HG03064 (cell line): Measurements from ENCODE around the gene DEXI.

Experiments
- ATAC-seq: cut with Tn5 transposase; IDR thresholded peaks from one replicate; pipeline ENCODE4 v1.9.1; 2021; ENCODE audit warnings: low read depth; ENCODE audit not compliant: unreplicated experiment

The DEXI gene

DNA sequence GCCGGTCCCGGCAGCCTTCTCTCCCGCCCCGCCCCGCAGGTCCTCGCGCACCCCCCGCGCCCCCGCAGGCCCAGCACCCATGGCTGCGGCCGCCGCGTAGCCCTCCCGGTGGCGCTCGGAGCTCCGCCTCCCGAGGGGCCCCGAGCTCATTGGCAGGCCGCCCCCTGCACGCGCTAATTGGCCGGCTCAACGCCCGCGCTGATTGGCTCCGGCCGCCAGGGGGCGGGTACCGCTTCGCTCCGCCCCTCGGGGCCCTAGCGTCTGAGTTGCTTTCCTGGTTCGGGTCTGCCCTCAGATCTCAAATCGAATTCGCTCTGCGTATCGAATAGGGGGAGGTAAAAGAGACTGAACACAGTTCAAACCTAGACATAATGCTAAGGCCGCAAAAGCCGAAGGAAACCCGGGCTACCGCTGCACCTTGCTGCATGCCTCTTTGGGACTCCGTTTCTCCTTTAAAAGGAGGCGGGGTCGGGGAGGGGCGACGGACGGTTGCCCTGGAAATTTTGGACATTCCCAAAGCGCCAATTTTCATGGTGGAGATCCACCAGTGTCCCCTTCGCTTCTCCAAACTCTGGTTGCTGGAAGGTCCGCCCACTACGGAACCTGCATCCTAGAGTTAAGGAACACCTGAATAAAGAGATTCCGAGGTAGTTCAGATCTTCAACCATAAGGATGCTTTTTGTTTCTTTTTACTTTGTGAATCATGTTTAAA is at the start of gene DEXI:
Gene DEXI, minus strand, starts transcription at position 117 of the 712 bp plus-strand sequence. CDS start 463 bp downstream, outside the sequence.
- peak; percentile 50 for ATAC-seq

DNA sequence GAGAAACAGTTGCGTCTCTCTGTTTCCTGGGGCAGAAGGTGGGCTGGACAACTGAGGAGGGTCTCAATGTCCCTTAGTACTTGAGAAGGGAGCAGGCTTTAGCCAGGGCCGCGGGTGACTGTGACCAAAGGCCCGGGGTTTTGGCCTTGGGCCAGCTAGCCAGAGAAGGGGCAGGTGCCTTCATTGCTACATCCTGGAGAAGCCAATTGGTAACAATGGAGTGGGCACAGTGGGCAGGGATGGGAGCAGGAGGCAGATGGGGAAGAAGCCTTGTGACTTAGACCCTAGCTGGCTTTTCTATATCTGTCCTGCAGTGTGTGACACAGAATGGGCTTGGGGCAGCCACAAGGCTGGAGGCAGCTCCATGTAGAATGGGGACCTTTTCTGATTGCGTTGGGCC is 48.1 kb upstream of the DEXI start:
- no peak for ATAC-seq

DNA sequence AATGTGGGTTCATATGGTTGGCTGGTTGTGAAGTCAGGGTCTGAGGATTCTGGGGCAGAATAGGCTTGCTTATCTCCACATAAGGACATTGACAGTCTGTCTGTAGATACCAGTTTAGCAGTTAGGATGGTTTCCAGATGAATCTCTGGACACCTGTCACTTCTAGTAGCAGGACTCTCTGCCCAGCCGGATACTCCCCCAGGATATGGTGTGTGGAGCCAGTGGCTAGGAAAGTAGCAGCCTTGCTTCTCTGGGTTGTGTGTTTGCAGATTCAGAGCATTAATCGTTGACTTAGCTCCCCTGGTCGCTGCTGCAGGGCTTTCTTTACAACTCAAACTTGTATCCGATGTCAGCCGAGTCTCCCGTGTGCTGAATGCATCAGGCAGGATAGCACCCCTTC is 47.3 kb upstream of the DEXI start:
- no peak for ATAC-seq

DNA sequence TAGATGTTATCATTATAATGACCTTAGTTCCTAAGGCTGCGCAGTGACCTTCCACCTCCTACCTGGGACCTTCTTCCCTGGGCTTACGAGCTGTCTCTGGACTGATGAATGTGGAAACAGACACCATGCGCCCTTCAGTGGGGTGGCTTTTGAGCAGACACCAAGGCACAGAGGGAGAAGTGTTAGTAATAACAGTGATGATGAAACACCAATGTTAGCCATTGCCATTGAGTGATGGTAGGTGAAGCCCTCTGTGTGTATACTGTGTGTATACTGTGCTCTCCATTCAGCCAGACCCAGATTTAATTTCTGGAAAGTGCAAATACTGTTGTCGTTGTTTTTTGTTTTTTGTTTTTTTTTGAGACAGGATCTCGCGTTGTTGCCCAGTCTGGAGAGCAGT is 46.6 kb upstream of the DEXI start:
- ATAC-seq: no peak

DNA sequence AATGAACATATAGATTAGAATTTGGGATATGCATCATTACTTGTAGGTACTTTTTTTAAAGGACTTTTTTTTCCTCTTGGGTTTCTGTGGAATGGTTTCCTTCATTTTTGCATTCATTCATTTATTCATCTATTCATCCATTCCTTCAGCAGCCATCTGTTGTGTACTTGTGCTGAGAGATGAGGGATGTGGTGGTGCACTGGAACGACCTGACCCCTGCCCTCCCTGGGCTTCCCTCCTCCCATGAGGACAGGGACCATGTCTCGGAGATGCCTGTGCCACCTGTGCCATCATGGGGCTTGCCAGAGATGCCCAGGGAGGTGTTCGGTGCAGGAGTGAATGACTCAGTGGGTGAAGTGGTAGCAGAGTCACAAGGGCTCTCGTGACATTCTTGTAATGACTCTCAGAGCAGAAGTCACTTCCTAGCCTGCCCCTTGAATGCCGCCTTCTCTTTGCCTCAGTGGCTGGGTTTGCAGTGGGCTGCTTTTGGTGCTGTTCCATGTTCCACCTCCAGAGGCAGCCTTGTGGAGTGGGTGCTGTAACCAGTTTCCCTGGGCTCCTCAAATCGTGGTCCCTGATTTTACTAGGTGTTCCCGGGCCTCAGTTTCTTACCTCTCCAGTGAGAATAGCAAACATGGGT is 46.0 kb upstream of the DEXI start:
- no peak for ATAC-seq

DNA sequence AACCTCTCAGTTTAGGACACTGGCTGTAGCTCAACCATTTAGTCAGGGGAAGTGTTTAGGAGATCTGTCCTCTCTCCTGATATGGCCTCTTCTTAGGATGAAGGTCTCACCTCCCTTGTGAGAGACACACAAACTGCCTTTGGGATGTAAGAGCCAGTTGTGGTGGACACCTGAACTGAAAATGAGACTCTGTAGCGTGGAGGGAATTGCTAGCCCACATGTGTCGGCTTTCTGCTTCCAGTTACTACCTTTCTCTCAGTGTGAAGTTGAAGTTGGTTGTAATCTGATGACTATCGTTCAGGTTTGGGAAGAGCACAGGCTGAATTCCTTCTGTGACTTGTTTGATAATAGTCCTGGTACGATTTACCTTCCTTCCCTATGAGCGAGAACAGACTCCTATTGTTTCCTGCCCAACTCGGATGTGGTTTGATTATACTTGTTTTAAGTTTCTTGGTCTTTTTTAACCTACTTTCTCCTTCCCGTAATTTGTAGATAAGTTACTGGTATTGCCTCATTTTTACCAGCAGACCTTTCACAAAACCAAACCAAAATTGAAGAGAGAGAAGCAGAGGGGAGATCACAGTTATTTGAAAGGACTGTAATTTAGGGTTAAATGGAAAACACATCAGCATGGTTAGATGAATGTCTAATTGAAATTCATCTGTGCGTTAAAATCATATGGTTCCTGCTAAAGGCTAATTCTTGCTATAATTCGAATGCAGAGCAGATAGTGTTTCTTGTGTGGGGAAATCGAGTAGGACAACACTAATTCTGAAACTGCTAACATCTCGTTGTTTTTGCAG is 45.3 kb upstream of the DEXI start:
- ATAC-seq: no peak

DNA sequence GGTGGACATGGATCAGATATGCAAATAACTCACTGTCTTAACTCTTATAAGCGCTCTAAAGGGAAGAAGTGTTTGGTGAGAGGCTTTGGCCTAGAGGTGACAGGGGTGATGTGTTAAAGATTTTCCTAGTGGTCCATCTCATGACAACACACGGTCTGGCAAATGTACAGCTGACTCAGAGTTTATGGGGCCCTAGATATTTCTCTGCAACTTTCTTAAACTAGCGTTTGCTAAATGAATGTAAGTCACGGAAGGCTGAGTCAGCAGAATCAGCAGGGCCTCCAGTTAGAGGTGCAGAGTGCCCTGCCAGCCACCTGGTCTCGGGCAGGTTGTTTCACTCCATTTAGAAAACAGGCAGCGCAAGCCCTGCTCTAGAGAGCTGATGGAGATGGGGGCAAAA is 42.2 kb upstream of the DEXI start:
- no peak for ATAC-seq

DNA sequence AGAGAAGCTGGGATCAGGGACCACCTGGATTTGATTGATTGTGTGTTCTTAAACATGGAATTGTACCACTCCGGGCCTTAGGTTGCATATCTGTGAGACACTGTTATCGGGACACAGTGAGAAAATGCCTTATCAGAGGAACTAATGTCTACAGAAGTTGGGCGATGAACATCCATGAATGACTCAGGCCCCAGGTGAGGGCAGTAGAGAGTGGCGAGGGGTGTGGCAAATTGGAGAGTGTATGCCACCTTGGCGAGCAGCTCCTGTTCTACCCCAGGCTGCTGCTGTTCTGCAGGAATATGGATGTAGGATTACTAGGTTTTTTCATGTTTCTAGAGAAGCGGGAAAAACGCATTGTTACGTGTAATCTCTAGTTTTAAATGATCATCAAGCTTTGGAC is 40.9 kb upstream of the DEXI start:
- ATAC-seq: no peak

DNA sequence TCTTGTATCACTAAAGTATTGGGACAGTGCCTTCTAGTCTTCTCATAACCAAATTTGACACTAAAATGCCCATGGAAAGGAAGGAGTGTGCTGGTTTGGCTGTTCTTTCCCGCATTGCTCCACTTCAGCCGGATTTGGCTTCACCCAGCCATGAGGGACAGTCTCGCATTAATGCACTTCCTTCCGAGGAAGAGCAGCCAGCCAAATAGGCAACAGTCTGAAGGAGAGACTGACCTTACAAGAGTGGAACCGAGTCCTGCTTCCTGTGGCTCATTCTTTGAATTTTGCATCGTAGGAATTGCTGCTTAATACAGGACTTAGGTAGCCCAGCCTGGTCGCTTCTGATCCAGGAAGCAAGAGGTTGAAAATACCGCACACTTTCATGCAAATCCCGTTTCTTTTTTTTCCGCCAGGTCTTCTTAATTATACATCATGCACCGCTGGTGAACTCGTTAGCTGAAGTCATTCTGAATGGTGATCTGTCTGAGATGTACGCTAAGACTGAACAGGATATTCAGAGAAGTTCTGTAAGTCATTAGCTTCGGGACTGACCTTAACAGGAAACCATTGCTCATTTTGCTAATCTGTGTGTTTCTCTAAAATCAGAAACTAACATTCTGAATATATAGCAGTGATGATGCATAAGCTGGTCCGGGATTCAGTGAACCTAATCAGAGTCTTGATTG is 40.3 kb upstream of the DEXI start:
- ATAC-seq: no peak

DNA sequence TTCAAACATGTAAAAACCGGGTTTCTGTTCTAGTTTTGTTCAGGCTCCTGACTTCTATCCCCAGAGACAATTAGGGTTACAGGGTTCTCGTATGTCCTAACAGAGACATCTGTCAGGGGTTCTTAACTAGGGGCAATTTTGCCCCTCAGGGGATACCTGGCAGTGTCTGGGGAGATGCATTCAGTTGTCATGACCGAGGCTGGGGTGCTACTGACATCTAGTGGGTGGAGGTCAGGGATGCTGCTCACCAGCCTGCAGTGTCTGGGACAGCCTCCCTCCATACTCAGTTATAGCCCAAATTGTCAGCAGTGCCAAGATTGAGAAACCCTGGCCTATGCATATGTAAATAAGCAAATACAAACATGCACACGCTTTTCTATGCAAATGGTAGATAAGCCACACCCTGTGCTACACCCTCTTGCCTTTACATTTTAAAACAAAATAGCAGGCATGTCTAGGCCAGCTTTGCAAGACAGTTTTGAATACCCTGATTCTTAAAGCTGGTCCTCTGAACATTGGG is 39.5 kb upstream of the DEXI start:
- ATAC-seq: peak; percentile 50

DNA sequence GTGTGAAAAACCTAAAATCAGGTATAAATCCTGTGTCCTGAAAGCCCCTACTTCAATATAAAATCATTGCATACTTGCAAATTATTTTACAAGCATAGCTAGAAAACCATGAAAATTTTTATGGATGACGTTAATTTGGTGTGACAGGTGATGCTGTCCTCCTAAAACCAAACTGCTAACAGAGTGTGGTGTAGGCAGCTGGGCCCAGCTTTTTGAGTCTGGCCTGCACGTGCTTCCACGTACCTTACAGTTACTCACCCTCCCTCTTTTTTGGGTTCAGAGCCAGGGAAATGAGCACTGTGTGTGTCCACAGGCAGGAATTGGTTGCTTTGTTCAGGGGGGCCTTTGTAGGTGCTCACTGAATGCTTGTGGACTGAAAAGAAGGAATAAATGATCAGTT is 38.5 kb upstream of the DEXI start:
- no peak for ATAC-seq

DNA sequence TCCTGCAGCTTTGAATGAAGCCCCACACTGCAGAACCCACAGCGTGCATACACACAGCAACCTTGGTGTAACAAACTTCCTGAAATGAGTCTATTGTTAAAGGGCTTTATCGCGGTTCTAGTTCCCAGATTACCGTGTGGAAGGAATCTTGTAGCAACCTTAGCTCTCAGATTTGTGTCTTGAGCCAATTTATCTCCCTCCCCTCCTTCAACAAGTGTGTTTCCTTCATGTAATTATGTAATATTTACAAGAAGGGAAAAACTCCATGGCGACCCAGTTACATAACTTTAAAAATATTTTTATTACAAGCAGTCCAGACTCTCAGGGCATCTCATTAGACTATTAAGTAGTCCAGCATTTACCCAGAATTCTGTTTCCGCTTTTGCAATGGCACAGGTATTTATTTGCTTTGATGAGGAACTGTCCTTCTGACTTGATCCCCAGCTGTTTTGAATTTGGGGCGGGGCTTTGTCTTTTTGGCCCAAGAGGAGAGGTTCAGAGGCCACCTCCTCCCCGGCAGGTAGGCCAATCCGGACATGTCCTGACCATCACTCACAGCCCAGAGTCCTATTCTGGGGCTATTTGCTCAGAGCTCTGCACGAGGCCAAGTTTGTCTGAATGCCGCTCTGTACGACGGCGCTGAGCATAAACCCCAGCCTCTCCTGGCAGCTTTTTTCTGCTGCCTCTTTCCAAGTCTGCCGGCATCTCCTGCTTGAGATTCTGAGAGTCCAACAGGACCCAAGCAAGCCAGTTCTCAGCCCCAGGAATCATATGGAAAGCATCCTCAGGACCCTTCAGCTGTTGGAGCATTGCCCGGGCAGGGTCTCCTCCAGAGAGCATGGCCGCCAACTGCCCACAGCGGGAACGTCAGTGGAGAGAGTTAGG is 37.7 kb upstream of the DEXI start:
- no peak for ATAC-seq

DNA sequence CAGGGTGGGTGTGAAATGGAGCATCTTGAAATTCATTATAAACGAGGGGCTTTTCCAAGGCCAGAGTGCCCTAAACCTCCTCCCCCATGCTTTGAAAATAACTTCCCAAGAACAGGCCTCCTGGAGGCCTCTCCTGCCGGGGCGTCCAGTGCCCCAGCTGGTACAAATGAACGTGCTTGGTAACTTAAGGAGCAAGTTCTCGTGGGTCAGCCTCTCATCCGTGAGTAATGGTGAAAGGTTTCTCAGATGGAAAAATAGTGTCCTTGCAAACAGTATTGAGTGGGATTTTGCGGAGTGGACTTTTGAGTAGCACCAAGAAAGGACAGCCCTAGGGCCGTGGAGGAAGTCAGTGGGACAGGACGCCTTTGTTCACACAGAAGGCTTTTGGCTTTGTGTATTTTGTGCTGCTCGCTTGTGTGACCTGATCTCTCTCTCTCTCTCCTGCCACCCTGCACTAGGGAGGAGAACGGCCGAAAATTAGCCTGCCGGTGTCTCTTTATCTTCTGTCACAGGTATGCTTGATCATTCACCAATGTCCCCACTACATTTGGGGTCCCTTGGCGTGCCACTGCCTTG is 36.7 kb upstream of the DEXI start:
- no peak for ATAC-seq

DNA sequence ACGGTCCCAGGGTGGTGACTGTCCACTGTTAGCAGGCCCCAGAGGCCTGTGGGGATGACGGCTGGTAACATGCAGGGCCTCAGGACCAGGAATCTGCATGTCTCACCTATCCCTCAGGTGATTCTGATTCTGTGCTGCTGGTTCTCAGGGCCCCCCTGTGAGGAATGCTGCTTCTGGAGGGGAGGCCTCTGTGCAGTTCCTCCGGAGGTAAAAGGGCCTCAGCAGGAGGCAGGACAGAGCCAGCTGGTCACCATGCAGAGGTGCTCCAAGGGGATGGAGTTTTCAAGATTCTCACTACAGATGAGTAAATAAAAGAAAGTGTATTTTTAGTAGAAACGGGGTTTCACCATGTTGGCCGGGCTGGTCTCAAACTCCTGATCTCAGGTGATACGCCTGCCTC is 35.9 kb upstream of the DEXI start:
- no peak for ATAC-seq

DNA sequence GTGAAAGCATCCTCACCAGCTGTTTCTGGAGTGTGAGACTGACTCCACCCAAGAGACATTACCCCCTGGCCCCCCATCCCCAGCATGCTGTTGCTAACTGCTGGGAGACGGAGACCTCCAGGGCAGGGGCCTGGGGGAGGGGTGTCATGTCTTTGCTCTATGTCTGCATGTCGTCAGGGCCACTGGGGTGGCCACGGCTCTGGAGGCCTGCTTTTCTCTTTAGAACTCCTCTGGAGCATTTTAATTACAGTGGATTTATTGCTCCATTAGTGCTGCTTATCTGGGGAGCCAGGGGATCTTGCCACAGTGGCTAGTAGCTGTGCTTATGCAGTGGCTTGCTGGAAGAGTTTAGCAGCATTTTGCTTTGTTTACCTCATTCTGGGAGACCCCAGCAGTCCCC is 34.4 kb upstream of the DEXI start:
- no peak for ATAC-seq

DNA sequence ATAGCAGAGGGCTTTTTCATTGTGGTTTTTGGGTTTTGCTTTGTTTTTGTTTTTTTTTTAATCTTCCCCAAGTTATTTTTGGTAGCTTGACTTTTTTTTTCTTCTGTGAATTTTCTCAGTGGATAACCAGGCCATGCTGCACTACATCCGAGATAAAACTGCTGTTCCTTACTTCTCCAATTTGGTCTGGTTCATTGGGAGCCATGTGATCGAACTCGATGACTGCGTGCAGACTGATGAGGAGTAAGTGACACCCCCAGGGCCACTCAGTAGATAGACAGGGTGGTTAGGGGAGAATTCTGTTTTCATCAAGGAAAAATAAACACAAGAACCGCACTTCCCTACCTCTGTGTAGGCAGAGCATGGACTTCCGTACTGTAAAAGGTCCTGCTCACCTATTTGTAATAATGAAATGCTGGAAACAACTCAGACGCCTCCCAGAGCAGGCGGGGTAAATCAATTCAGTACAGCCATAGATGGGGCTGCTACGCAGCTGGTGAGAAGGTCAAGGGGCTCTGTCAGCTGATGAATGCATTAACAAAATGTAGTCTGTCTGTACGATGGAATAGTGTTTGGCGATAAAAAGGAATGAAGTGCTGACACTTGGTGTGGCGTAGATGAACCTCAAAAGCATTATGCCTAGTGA is 30.7 kb upstream of the DEXI start:
- no peak for ATAC-seq

DNA sequence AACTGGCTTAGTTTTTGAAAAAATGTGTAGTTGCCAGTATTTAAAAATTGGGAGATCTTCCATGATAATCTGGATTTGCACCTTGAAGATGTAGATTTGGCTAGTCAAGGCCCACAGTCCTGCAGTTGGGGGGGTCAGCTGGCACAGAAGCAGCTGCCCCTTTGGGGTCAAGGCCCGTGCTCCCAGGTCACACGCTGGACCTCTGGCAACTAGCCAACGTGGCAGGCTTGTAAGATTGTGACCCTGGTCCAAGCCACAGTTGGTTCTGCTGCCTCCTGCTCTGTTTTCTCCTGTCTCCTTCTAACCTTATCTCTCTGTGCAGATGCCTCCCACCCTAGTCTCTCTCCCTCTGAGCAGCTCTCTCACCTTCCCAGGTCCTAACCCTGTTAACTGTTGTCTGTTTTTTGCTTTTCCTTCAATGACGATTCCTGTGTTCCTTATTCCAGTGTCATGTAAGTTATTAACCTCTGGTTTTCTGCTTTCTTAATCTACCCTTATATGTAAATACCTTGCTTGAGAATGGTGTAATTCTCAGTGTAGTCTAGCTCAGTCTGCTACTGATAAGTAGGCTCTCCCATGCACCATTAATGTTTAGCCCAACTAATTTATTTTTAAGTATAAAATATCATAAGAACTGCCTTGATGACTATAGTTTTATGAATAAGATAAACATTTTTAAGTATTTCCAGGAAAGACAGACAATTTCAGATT is 30.0 kb upstream of the DEXI start:
- ATAC-seq: no peak

DNA sequence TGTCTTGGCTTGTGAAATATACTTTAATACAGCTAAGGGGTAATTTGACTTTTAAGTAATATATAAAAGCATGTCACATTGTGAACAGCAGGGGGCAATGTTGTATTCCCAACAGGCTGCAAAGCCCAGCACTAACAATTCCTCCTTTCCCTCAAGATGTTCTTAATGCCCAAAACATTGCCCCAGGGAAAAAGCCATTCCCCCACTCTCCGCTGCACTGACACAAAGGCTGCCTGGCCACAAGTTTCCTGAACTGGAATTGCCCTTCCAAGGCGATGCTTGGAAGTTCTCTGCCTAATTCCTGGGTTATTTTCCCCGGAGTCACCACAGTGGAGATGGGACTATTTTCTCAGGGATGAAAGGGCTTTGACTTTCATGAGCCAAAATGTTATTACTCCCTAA is 29.3 kb upstream of the DEXI start:
- no peak for ATAC-seq
